GM12878 (cell line): ENCODE data around the gene CTSE.

ENCODE experiments used
- CTCF ChIP-seq, 3 experiments: IDR thresholded peaks in 2 of 3; conservative IDR thresholded peaks in 1 of 3; 2 replicates each; pipeline ENCODE4 v1.5.1; 2011; ENCODE audit warnings: low read depth in 3 of 3, low read length in 3 of 3, mild to moderate bottlenecking in 3 of 3, control low read depth in 2 of 3, moderate library complexity in 2 of 3, inconsistent platforms in 1 of 3, mixed read lengths in 1 of 3; ENCODE audit not compliant: control insufficient read depth in 2 of 3, insufficient read depth in 1 of 3; ENCODE audit errors: extremely low read depth in 1 of 3
- MYC ChIP-seq: IDR thresholded peaks from 2 replicates; pipeline ENCODE4 v1.6.1; 2011; ENCODE audit warnings: mild to moderate bottlenecking, low read length, moderate library complexity, inconsistent platforms; ENCODE audit not compliant: insufficient read depth, insufficient replicate concordance, insufficient read length, severe bottlenecking
- NR2C1 ChIP-seq: fragments of 450-650 bp; IDR thresholded peaks from 2 replicates; pipeline ENCODE4 v1.6.1; 2017; ENCODE audit warnings: antibody characterized with exemption, mild to moderate bottlenecking, moderate library complexity
- POLR2AphosphoS5 ChIP-seq: IDR thresholded peaks from 2 replicates; pipeline ENCODE4 v1.6.1; 2011; ENCODE audit warnings: mild to moderate bottlenecking, low read length, inconsistent platforms
- POU2F2 ChIP-seq: IDR thresholded peaks from 3 replicates; pipeline ENCODE4 v1.6.1; 2011; ENCODE audit warnings: low read depth, mild to moderate bottlenecking, low read length, borderline replicate concordance
- REST ChIP-seq: IDR thresholded peaks from 2 replicates; pipeline ENCODE4 v1.6.1; 2012; ENCODE audit warnings: mild to moderate bottlenecking, low read depth, low read length
- TAF1 ChIP-seq: IDR thresholded peaks from 2 replicates; pipeline ENCODE4 v1.6.1; 2011; ENCODE audit warnings: mild to moderate bottlenecking, low read depth, low read length, borderline replicate concordance

- no peak for TF ChIP-seq CTCF (IDR thresholded peaks at IDR 0.05 in 2 of 3, conservative IDR thresholded peaks at IDR 0.05 in 1 of 3; ENCODE audit: control insufficient read depth in 2 of 3, extremely low read depth in 1 of 3, insufficient read depth in 1 of 3, low read depth in 3 of 3, low read length in 3 of 3)
- no peak for TF ChIP-seq NR2C1
- no peak for TF ChIP-seq REST
- no peak for TF ChIP-seq POLR2AphosphoS5
- TF ChIP-seq POU2F2 = no peak
- no peak for TF ChIP-seq MYC
- no peak for TF ChIP-seq TAF1
Observed at GRCh38 chr1:206015071-206015470, 8.6 kb downstream of the CTSE start.
